Loucy (cell line): Measurements from ENCODE around the gene CASK.

Experiments
- H2AFZ ChIP-seq: fragments of 200-600 bp; sonication (generic); 2 replicates; pipeline ENCODE4 v1.6.0; 2016; ENCODE audit warnings: antibody characterized with exemption, mild to moderate bottlenecking, low read length, moderate library complexity
- H3F3A ChIP-seq: fragments of 200-600 bp; 2 replicates; pipeline ENCODE4 v1.6.0; 2016; ENCODE audit warnings: antibody characterized with exemption, low read depth, mild to moderate bottlenecking
- H3K27me3 ChIP-seq: fragments of 200-600 bp; sonication (generic); 2 replicates; pipeline ENCODE4 v1.6.1; 2014; ENCODE audit warnings: low read length, mild to moderate bottlenecking; ENCODE audit not compliant: insufficient read depth, poor library complexity, severe bottlenecking
- H3K36me3 ChIP-seq: fragments of 200-600 bp; sonication (generic); 2 replicates; pipeline ENCODE4 v1.6.1; 2016; ENCODE audit warnings: low read length; ENCODE audit not compliant: insufficient read depth
- H3K4me1 ChIP-seq: fragments of 200-600 bp; sonication (generic); 2 replicates; pipeline ENCODE4 v1.5.1; 2014; ENCODE audit warnings: low read length, mild to moderate bottlenecking; ENCODE audit not compliant: insufficient read depth, poor library complexity, severe bottlenecking
- H3K4me2 ChIP-seq: fragments of 200-600 bp; sonication (generic); 2 replicates; pipeline ENCODE4 v1.6.0; 2014; ENCODE audit warnings: antibody characterized with exemption, low read length, low read depth, mild to moderate bottlenecking; ENCODE audit not compliant: poor library complexity, severe bottlenecking
- H3K4me3 ChIP-seq: fragments of 200-600 bp; sonication (generic); 2 replicates; pipeline ENCODE4 v1.5.1; 2014; ENCODE audit warnings: low read length, mild to moderate bottlenecking, mixed read lengths; ENCODE audit not compliant: poor library complexity, severe bottlenecking
- H3K79me2 ChIP-seq: fragments of 200-600 bp; sonication (generic); 2 replicates; pipeline ENCODE4 v1.6.1; 2014; ENCODE audit warnings: low read length; ENCODE audit not compliant: insufficient read depth
- H3K9ac ChIP-seq: fragments of 200-600 bp; sonication (generic); 2 replicates; pipeline ENCODE4 v1.6.0; 2014; ENCODE audit warnings: mild to moderate bottlenecking, low read depth, low read length, moderate library complexity; ENCODE audit not compliant: poor library complexity, severe bottlenecking
- H3K9me2 ChIP-seq: fragments of 200-600 bp; sonication (generic); replicated peaks from 2 replicates; pipeline ENCODE4 v1.6.1; 2016; ENCODE audit warnings: low read depth, low read length, mixed read lengths
- H3K9me3 ChIP-seq: fragments of 200-600 bp; sonication (generic); 2 replicates; pipeline ENCODE4 v1.6.1; 2014; ENCODE audit warnings: mild to moderate bottlenecking, antibody characterized with exemption, low read length, low read depth; ENCODE audit not compliant: insufficient read depth
- H4K20me1 ChIP-seq: fragments of 200-600 bp; sonication (generic); 2 replicates; pipeline ENCODE4 v1.6.0; 2014; ENCODE audit warnings: antibody characterized with exemption, low read length, mild to moderate bottlenecking; ENCODE audit not compliant: insufficient read depth, poor library complexity, severe bottlenecking
- CTCF ChIP-seq: fragments of 200-600 bp; sonication (generic); conservative IDR thresholded peaks from 2 replicates; pipeline ENCODE4 v1.5.1; 2014; ENCODE audit warnings: mild to moderate bottlenecking, antibody characterized with exemption, low read length
- EZH2phosphoT487 ChIP-seq: fragments of 200-600 bp; IDR thresholded peaks from 2 replicates; pipeline ENCODE4 v1.6.1; 2018; ENCODE audit warnings: antibody characterized with exemption, mild to moderate bottlenecking, moderate library complexity, borderline replicate concordance

Gene CASK

DNA sequence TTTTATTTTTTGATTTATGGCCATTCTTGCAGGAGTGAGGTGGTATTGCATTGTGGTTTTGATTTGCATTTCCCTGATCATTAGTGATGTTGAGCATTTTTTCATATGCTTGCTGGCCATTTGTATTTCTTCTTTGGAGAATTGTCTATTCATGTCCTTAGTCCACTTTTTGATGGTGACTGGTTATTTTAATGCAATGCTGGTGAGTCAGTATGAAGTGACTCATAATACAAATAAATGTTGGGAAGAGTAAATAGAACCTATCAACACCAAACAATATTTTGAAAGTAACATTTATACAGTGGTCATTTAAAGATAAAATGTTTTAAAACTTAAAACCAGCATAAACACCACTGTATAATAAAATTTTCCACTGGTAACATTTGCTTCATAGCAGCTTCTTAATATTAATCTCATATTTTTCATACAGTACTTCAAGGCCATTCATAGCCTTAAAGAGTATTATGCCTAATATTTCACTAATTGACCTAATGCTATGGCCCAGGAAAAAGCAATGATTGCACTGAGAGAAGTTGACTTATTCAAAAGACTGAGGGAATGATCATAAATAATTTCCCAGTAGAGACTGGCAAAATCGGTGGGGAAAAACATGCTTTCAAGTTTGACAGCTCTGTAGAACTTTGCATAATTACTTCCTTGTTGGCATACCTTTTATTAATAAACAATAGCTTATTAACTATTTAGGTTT is 33.9 kb downstream of the CASK start:
- peaks cover 58% of the 10 kb centered on the region; the same call in 1 of the 2 replicates for H3K79me2 ChIP-seq
- H3K4me3 ChIP-seq = no peak overlapping the region
- no peak for TF ChIP-seq CTCF
- TF ChIP-seq EZH2phosphoT487 = no peak
- H3K9me3 ChIP-seq = no peaks in the 10 kb centered on the region
- H2AFZ ChIP-seq = no peak overlapping the region
- H4K20me1 ChIP-seq = no peaks in the 10 kb centered on the region
- peaks cover 3% of the 10 kb centered on the region for H3K4me1 ChIP-seq
- no peaks in the 10 kb centered on the region for H3F3A ChIP-seq
- no peak overlapping the region for H3K4me2 ChIP-seq
- H3K9me2 ChIP-seq = no peaks in the 10 kb centered on the region
- H3K9ac ChIP-seq = no peak overlapping the region
- H3K36me3 ChIP-seq = no peaks in the 10 kb centered on the region
- no peaks in the 10 kb centered on the region for H3K27me3 ChIP-seq

DNA sequence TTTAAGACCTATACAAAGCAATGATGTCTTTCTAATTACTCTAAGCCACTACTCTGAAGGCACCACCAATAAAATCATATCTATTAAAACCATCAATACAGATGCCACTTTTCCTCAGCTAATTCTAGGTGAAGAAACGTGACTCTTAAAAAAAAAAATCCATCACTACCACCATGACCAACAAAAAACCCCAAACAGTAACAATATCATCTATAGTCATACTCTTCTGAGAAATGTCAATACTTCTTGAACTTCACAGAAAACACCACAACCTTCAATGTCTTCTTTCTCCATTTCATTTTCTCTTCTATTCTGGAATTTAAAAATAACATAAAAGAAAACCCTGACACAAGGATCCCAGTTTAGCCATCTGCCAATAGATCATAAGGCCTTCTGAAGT is 35.7 kb downstream of the CASK start:
- Histone ChIP-seq H2AFZ (no peak overlapping the region), H3K4me3 (no peak overlapping the region), H3K27me3 (no peaks in the 10 kb centered on the region), H3K4me1 (peaks cover 18% of the 10 kb centered on the region), H4K20me1 (no peaks in the 10 kb centered on the region), H3K9me3 (no peaks in the 10 kb centered on the region), H3K9me2 (no peaks in the 10 kb centered on the region), H3K79me2 (peaks cover 50% of the 10 kb centered on the region; the same call in 1 of the 2 replicates), H3K9ac (no peak overlapping the region), H3K4me2 (no peak overlapping the region), H3F3A (no peaks in the 10 kb centered on the region), H3K36me3 (no peaks in the 10 kb centered on the region)
- no peak for TF ChIP-seq CTCF
- TF ChIP-seq EZH2phosphoT487 = no peak

GRCh38 chrX:41885724-41886123 is 37.6 kb downstream of the CASK start:
- Histone ChIP-seq H3K4me2 (no peak overlapping the region), H3K27me3 (no peaks in the 10 kb centered on the region), H3K9ac (no peak overlapping the region), H3F3A (no peaks in the 10 kb centered on the region), H3K36me3 (no peaks in the 10 kb centered on the region), H3K9me2 (no peaks in the 10 kb centered on the region), H3K9me3 (no peaks in the 10 kb centered on the region), H2AFZ (no peak overlapping the region), H3K79me2 (peaks cover 61% of the 10 kb centered on the region; the same call in 1 of the 2 replicates), H4K20me1 (no peaks in the 10 kb centered on the region), H3K4me1 (peaks cover 20% of the 10 kb centered on the region), H3K4me3 (no peak overlapping the region)
- TF ChIP-seq CTCF (no peak), EZH2phosphoT487 (no peak)
